ENCODE results near the gene PLCG2. TPM values are rescaled to one million over a fixed set of nuclear protein-coding genes. Genes with fewer than 3 reads are reported as not detected.

PLCG2 gene
- total RNA-seq, 4 donors from 2014 or later, result 5.3 to 15.8 (median 9.5) TPM

DNA sequence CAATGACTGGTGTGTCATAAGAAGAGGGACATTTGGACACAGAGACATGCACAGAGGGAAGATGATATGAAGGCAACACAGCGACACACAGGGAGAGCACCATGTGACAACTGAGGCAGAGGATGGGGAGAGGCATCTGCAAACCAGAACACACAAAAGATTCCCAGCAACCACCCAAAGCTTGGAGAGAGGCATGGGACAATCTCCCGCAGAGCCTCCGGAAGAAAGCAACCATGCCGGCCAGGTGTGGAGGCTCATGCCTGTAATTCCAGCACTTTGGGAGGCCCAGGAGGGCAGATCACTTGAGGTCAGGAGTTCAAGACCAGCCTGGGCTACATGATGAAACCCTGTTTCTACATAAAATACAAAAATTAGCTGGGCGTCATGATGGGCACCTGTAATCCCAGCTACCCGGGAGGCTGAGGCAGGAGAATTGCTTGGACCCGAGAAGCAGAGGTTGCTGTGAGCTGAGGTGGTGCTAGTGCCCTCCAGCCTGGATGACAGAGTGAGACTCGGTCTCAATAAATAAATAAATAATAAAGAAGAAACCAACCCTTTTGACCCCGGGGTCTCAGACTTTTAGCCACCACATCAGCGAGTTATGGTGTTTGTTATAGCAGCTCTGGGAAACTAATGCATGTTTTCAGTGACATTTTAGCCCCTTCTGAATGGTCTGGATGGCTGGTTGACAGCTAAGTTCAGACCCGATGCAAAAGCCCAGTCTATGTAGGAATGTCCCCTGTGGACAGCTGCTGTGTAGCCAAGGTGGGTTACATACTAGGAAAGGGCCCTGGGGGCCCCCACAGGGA, 13.8 kb upstream of the PLCG2 start:
- Histone ChIP-seq H3K27ac (no peak overlapping the region), H3K4me1 (no peaks in the 10 kb centered on the region), H3K36me3 (no peaks in the 10 kb centered on the region), H3K4me3 (no peak overlapping the region), H3K27me3 (no peaks in the 10 kb centered on the region), H3K9me3 (no peaks in the 10 kb centered on the region)
- intact Hi-C loops (cut with DNase I), result no loop called here
- DNase-seq, result no peak
- 84 to 90% methylated on average over 10 to 11 of the region's 11 CpGs for WGBS, 2 donors
- TF ChIP-seq, protein P1, sequence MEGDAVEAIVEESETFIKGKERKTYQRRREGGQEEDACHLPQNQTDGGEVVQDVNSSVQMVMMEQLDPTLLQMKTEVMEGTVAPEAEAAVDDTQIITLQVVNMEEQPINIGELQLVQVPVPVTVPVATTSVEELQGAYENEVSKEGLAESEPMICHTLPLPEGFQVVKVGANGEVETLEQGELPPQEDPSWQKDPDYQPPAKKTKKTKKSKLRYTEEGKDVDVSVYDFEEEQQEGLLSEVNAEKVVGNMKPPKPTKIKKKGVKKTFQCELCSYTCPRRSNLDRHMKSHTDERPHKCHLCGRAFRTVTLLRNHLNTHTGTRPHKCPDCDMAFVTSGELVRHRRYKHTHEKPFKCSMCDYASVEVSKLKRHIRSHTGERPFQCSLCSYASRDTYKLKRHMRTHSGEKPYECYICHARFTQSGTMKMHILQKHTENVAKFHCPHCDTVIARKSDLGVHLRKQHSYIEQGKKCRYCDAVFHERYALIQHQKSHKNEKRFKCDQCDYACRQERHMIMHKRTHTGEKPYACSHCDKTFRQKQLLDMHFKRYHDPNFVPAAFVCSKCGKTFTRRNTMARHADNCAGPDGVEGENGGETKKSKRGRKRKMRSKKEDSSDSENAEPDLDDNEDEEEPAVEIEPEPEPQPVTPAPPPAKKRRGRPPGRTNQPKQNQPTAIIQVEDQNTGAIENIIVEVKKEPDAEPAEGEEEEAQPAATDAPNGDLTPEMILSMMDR (IDR thresholded peaks at IDR 0.05), result no peak
- TF ChIP-seq POLR2A (IDR thresholded peaks at IDR 0.05), result no peak

DNA sequence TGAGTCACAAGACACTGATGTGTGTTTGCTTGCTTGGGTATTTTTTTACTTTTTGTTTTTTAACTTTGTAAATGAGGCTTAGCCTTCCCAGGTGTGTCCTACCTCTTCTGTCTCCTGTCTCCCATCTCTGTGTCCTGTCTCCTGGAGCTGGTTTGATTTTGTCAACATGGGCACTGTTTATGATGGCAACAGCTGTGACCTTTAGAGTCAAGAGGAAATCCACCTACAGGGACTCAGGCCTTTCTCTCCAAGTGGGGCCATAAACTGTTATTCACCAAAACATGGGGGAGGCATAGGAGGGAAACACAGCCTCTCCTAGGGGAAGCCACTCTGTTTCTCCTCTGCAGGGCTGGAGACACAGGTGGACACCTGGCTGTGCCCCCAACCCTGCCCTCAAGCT, 13.1 kb upstream of the PLCG2 start:
- intact Hi-C loops (cut with DNase I), result no loop called here
- Histone ChIP-seq H3K27ac (no peak overlapping the region), H3K27me3 (no peaks in the 10 kb centered on the region), H3K4me1 (no peaks in the 10 kb centered on the region), H3K36me3 (no peaks in the 10 kb centered on the region), H3K4me3 (no peak overlapping the region), H3K9me3 (no peaks in the 10 kb centered on the region)
- no peak for DNase-seq
- TF ChIP-seq POLR2A (IDR thresholded peaks at IDR 0.05), result no peak
- TF ChIP-seq, protein P1 (IDR thresholded peaks at IDR 0.05), result no peak

DNA sequence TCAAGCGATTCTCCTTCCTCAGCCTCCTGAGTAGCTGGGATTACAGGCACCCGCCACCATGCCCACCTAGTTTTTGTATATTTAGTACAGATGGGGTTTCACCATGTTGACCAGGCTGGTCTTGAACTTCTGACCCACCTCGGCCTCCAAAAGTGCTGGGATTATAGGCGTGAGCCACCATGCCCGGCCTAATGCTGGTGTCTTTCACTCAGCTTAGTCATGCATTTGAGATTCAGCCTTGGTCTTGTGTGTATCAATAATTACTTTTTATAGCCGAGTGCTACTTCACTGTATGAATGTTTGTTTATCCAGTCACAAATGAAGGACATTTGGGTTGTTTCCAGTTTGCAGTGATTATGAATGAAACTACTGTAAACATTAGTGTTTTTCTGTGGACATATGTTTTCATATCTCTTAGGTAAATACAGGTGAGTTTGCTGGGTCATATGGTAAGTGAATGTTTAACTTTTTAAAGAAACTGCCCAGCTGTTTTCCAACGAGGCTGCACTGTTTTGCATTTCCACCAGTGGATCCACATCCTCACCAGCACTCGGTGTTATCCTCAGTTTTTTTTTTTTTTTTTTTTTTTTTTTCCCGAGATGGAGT, 11.0 kb upstream of the PLCG2 start:
- Histone ChIP-seq H3K36me3 (no peaks in the 10 kb centered on the region), H3K4me1 (no peaks in the 10 kb centered on the region), H3K27ac (no peak overlapping the region), H3K9me3 (no peaks in the 10 kb centered on the region), H3K27me3 (no peaks in the 10 kb centered on the region), H3K4me3 (no peak overlapping the region)
- intact Hi-C loops (cut with DNase I), result no loop called here
- TF ChIP-seq POLR2A (IDR thresholded peaks at IDR 0.05), result no peak
- TF ChIP-seq, protein P1 (IDR thresholded peaks at IDR 0.05), result no peak
- DNase-seq, result no peak
- WGBS, 2 donors, result 70 to 72% methylated on average over 8 to 9 of the region's 9 CpGs

DNA sequence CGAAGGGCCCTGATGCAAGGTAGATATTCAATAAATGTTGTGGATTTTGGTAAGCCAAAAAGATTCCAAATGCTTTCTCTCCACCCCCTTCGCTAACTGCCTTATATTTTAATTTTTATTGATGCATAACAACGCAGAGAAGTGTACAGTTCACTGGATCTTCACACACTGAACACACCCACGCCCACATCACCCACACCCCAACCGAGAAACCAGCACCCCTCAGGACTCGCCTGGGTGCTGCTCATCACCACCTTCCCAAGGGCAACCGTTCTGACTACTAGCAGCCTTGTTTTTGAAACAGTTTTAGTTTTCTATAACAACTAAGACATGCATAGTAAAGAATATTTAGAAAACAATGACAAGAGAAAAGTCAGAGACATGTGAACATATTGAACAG, 9.1 kb upstream of the PLCG2 start:
- H3K9me3 ChIP-seq, result no peaks in the 10 kb centered on the region
- H3K27ac ChIP-seq, result no peak overlapping the region
- no peaks in the 10 kb centered on the region for H3K36me3 ChIP-seq
- H3K4me3 ChIP-seq, result no peak overlapping the region
- 64 to 83% methylated on average over 7 of the region's 7 CpGs for WGBS, 2 donors
- H3K27me3 ChIP-seq, result no peaks in the 10 kb centered on the region
- H3K4me1 ChIP-seq, result no peaks in the 10 kb centered on the region
- no peak for DNase-seq
- intact Hi-C loops (cut with DNase I), result no loop called here
- TF ChIP-seq POLR2A (IDR thresholded peaks at IDR 0.05), result no peak
- TF ChIP-seq, protein P1 (IDR thresholded peaks at IDR 0.05), result no peak

DNA sequence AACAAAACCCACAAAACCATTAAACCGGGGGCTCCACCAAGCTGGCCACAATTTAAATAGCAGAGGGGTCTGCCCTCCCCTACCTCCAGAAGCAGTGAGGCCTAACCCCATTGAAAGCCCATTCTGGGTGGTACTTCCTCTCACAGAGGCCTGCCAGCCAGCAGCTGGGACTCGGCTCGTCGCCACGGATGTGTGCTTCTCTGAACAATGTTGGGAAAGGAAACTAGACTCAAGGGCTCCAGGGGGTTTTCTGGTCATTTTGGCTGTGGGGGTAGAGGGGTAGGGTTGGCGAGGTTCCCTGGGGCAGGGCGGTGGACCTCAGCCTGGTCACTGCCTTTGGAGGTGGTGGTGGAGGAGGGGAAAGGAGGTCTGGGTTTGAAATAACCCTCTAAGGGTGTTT, 4.7 kb upstream of the PLCG2 start:
- no peak overlapping the region for H3K4me3 ChIP-seq
- H3K27me3 ChIP-seq, result peaks cover 0 to 13% (median 0%) of the 10 kb centered on the region in 4 donors
- no peak overlapping the region for H3K27ac ChIP-seq
- H3K36me3 ChIP-seq, result no peaks in the 10 kb centered on the region
- no peaks in the 10 kb centered on the region for H3K9me3 ChIP-seq
- H3K4me1 ChIP-seq, result peaks cover 0 to 8% (median 1%) of the 10 kb centered on the region in 3 donors
- DNase-seq, result no peak
- TF ChIP-seq, protein P1 (IDR thresholded peaks at IDR 0.05), result no peak
- no peak for TF ChIP-seq POLR2A (IDR thresholded peaks at IDR 0.05)
- WGBS, 2 donors, result 45 to 70% methylated on average over 1 to 7 of the region's 7 CpGs
- intact Hi-C loops (cut with DNase I), result no loop called here
